T47D (cell line): Measurements from ENCODE around the gene SCCPDH.

ENCODE experiments used
- DNase-seq, 2 experiments: peaks; one replicate each; pipeline versions ENCODE4 v3.0.0 to v3.0.0-alpha.2; 2011 to 2012; ENCODE audit warnings: low read depth in 1 of 2, low spot score in 1 of 2
- JUND ChIP-seq: IDR thresholded peaks from 2 replicates; pipeline ENCODE4 v1.6.1; 2012; ENCODE audit warnings: low read depth
- in situ Hi-C: cut with HindIII; loops from 2 replicates; pipeline ENCODE4 v1.10.0; 2016; ENCODE audit warnings: low sequenced_read_pairs, low pct_unique_long_range_greater_than_20kb

SCCPDH gene

GRCh38 chr1:246814890-246815289 lies 90.7 kb downstream of the SCCPDH start:
- in situ Hi-C loops = no loop called here
- TF ChIP-seq JUND = no peak
- no peak for DNase-seq

GRCh38 chr1:246815693-246816270 lies 91.6 kb downstream of the SCCPDH start:
- in situ Hi-C loops = no loop called here
- no peak for TF ChIP-seq JUND
- DNase-seq = no peak
